OCI-LY1 (cell line): ENCODE measurements around the gene OLFM1.

Source experiments
- H2AFZ ChIP-seq: fragments of 200-600 bp; sonication (generic), shearing (Covaris generic); 2 replicates; pipeline ENCODE4 v1.6.0; 2014; ENCODE audit warnings: antibody characterized with exemption, mild to moderate bottlenecking, low read length
- H3F3A ChIP-seq: fragments of 200-600 bp; sonication (generic), shearing (Covaris generic); 2 replicates; pipeline ENCODE4 v1.6.0; 2014; ENCODE audit warnings: mild to moderate bottlenecking, antibody characterized with exemption, low read length, moderate library complexity; ENCODE audit not compliant: insufficient read depth
- H3K27ac ChIP-seq: fragments of 200-600 bp; sonication (generic); 2 replicates; pipeline ENCODE4 v1.5.1; 2014; ENCODE audit warnings: low read length, mixed run types, mild to moderate bottlenecking, low read depth; ENCODE audit not compliant: poor library complexity, severe bottlenecking
- H3K27me3 ChIP-seq: fragments of 200-600 bp; sonication (generic); 2 replicates; pipeline ENCODE4 v1.6.0; 2014; ENCODE audit warnings: antibody characterized with exemption, mild to moderate bottlenecking, low read length, moderate library complexity; ENCODE audit not compliant: insufficient read depth
- H3K36me3 ChIP-seq: fragments of 200-600 bp; sonication (generic); 2 replicates; pipeline ENCODE4 v1.6.1; 2014; ENCODE audit warnings: mild to moderate bottlenecking, antibody characterized with exemption, low read length, moderate library complexity, mixed read lengths; ENCODE audit not compliant: insufficient read depth
- H3K4me1 ChIP-seq: fragments of 200-600 bp; sonication (generic); 2 replicates; pipeline ENCODE4 v1.5.1; 2014; ENCODE audit warnings: mild to moderate bottlenecking, low read length, moderate library complexity; ENCODE audit not compliant: insufficient read depth, severe bottlenecking
- H3K4me2 ChIP-seq: fragments of 200-600 bp; sonication (generic), shearing (Covaris generic); 2 replicates; pipeline ENCODE4 v1.6.1; 2014; ENCODE audit warnings: low read length
- H3K4me3 ChIP-seq: fragments of 200-600 bp; sonication (generic); 2 replicates; pipeline ENCODE4 v1.5.1; 2014; ENCODE audit warnings: low read length, low read depth, mild to moderate bottlenecking, mixed read lengths; ENCODE audit not compliant: poor library complexity, severe bottlenecking
- H3K79me2 ChIP-seq: fragments of 200-600 bp; shearing (Covaris generic); 2 replicates; pipeline ENCODE4 v1.6.1; 2016; ENCODE audit warnings: mixed run types, low read length, mixed read lengths; ENCODE audit not compliant: insufficient read depth
- H3K9ac ChIP-seq: fragments of 200-600 bp; sonication (generic), shearing (Covaris generic); 2 replicates; pipeline ENCODE4 v1.6.1; 2014; ENCODE audit warnings: mild to moderate bottlenecking, low read length, mixed read lengths
- H3K9me2 ChIP-seq: fragments of 200-600 bp; sonication (generic), shearing (Covaris generic); 2 replicates; pipeline ENCODE4 v1.6.1; 2014; ENCODE audit warnings: low read depth, mild to moderate bottlenecking, low read length, mixed read lengths
- H3K9me3 ChIP-seq: fragments of 200-600 bp; shearing (Covaris generic); 2 replicates; pipeline ENCODE4 v1.6.1; 2014; ENCODE audit warnings: low read length, mixed read lengths
- H4K20me1 ChIP-seq: fragments of 200-600 bp; sonication (generic), shearing (Covaris generic); 2 replicates; pipeline ENCODE4 v1.6.0; 2016; ENCODE audit warnings: mild to moderate bottlenecking, low read length; ENCODE audit not compliant: insufficient read depth
- CTCF ChIP-seq: fragments of 200-600 bp; sonication (generic), shearing (Covaris generic); IDR thresholded peaks from 2 replicates; pipeline ENCODE4 v1.5.1; 2017; ENCODE audit warnings: mild to moderate bottlenecking, antibody characterized with exemption, low read length, moderate library complexity, mixed read lengths
- EZH2 ChIP-seq: fragments of 200-600 bp; sonication (generic), shearing (Covaris generic); IDR thresholded peaks from 2 replicates; pipeline ENCODE4 v1.8.0; 2017; ENCODE audit warnings: borderline replicate concordance, mixed run types, mild to moderate bottlenecking, antibody characterized with exemption, low read length, moderate library complexity, mixed read lengths

The OLFM1 gene

GRCh38 chr9:135100241-135100681 is 12.8 kb downstream of the OLFM1 start:
- Histone ChIP-seq H4K20me1 (no peaks in the 10 kb centered on the region), H3K79me2 (no peaks in the 10 kb centered on the region), H3K27me3 (peaks cover 3% of the 10 kb centered on the region), H3K4me3 (no peak overlapping the region), H2AFZ (no peak overlapping the region), H3K9me3 (no peaks in the 10 kb centered on the region), H3K27ac (no peak overlapping the region), H3K9me2 (no peaks in the 10 kb centered on the region), H3K4me1 (no peaks in the 10 kb centered on the region), H3K9ac (no peak overlapping the region), H3F3A (no peaks in the 10 kb centered on the region), H3K4me2 (no peak overlapping the region), H3K36me3 (no peaks in the 10 kb centered on the region)
- no peak for TF ChIP-seq CTCF
- no peak for TF ChIP-seq EZH2

- no peak for TF ChIP-seq EZH2
- no peak for TF ChIP-seq CTCF
- Histone ChIP-seq H3K79me2 (no peaks in the 10 kb centered on the region), H3K9me2 (no peaks in the 10 kb centered on the region), H3K4me3 (no peak overlapping the region), H3K27ac (no peak overlapping the region), H3K4me1 (no peaks in the 10 kb centered on the region), H2AFZ (no peak overlapping the region), H3K4me2 (no peak overlapping the region), H3K27me3 (peaks cover 3% of the 10 kb centered on the region), H4K20me1 (no peaks in the 10 kb centered on the region), H3K9me3 (no peaks in the 10 kb centered on the region), H3F3A (no peaks in the 10 kb centered on the region), H3K9ac (no peak overlapping the region), H3K36me3 (no peaks in the 10 kb centered on the region)
Observed at GRCh38 chr9:135100725-135101410, 13.4 kb downstream of the OLFM1 start.

- Histone ChIP-seq H3F3A (no peaks in the 10 kb centered on the region), H3K4me2 (no peak overlapping the region), H3K9ac (no peak overlapping the region), H3K9me2 (no peaks in the 10 kb centered on the region), H3K27me3 (peaks cover 3% of the 10 kb centered on the region), H2AFZ (no peak overlapping the region), H3K27ac (no peak overlapping the region), H3K9me3 (no peaks in the 10 kb centered on the region), H3K4me1 (no peaks in the 10 kb centered on the region), H3K79me2 (no peaks in the 10 kb centered on the region), H3K4me3 (no peak overlapping the region), H3K36me3 (no peaks in the 10 kb centered on the region), H4K20me1 (no peaks in the 10 kb centered on the region)
- TF ChIP-seq EZH2 (no peak), CTCF (no peak)
Observed at GRCh38 chr9:135101486-135101885, 14.0 kb downstream of the OLFM1 start.
